K562 (cell line): ENCODE measurements around the gene CHST8. TPM values are rescaled to one million over a fixed set of nuclear protein-coding genes. Genes with fewer than 3 reads are reported as not detected.

Source experiments
- ATAC-seq: fragments of 200-7000 bp; cut with Tn5 transposase; 3 replicates; pipeline ENCODE4 v1.9.1; 2020; ENCODE audit warnings: moderate library complexity
- BruUV-seq: library from RNA; stranded (reverse); fragments of 400-500 nt; replicated peaks from 2 replicates; lab custom pipeline; 2021; lab: Mats Ljungman, UMichigan
- CTCF ChIA-PET: fragments of 300-600 bp; formaldehyde crosslinking; extraction: SDS; loops from one replicate; lab custom pipeline; 2021; ENCODE audit warnings: low intra/inter-chr PET ratio; lab: Yijun Ruan, JAX
- POLR2A ChIA-PET: fragments of 300-600, 350-650 bp; sonication (Branson Sonifier 250); formaldehyde crosslinking; extraction: SDS; loops from one replicate; lab custom pipeline; 2021; ENCODE audit warnings: antibody characterized with exemption, inconsistent platforms; lab: Yijun Ruan, JAX
- DNase-seq, 4 experiments: peaks; one replicate each; pipeline versions ENCODE4 v3.0.0 to v3.0.0-alpha.2; 2011 to 2018; ENCODE audit warnings: low spot score in 3 of 4, mixed read lengths in 3 of 4; ENCODE audit errors: extremely low read depth in 1 of 4
- FAIRE-seq: peaks from 2 replicates; lab custom pipeline; 2011; peaks lifted over from hg19 to GRCh38; lab: Jason Lieb, UNC
- H2AFZ ChIP-seq: 2 replicates; pipeline ENCODE4 v1.6.0; 2011; ENCODE audit warnings: low read depth, low read length, control low read depth, inconsistent platforms
- H3K27ac ChIP-seq: fragments of 200-600 bp; 3 replicates; pipeline ENCODE4 v1.8.0; 2011; ENCODE audit warnings: low read depth, mild to moderate bottlenecking, control low read depth, inconsistent platforms, low read length, moderate library complexity, mixed read lengths; ENCODE audit errors: extremely low read depth
- H3K27me3 ChIP-seq, 2 experiments: fragments of 300-600 bp in 1 of 2; 2 replicates in 1 of 2; 3 replicates in 1 of 2; pipeline versions ENCODE4 v1.6.0 to v1.8.0; 2011; ENCODE audit warnings: inconsistent platforms in 2 of 2, low read length in 2 of 2, mild to moderate bottlenecking in 1 of 2, mixed read lengths in 1 of 2, moderate library complexity in 1 of 2; ENCODE audit not compliant: control insufficient read depth in 2 of 2, insufficient read depth in 2 of 2
- H3K36me3 ChIP-seq: fragments of 300-600 bp; 3 replicates; pipeline ENCODE4 v1.8.0; 2011; ENCODE audit warnings: mild to moderate bottlenecking, low read length, inconsistent platforms; ENCODE audit not compliant: control insufficient read depth, insufficient read depth
- H3K4me1 ChIP-seq, 2 experiments: fragments of 200-600 bp in 1 of 2; replicated peaks in 1 of 2; 2 replicates in 1 of 2; 3 replicates in 1 of 2; pipeline versions ENCODE4 v1.5.1 to v1.8.0; 2011; ENCODE audit warnings: inconsistent platforms in 2 of 2, low read length in 2 of 2, mild to moderate bottlenecking in 1 of 2, mixed read lengths in 1 of 2, moderate library complexity in 1 of 2; ENCODE audit not compliant: control insufficient read depth in 2 of 2, insufficient read depth in 2 of 2
- H3K4me2 ChIP-seq: 2 replicates; pipeline ENCODE4 v1.6.1; 2011; ENCODE audit warnings: low read length, control low read depth, inconsistent platforms, mixed read lengths; ENCODE audit not compliant: insufficient read depth
- H3K4me3 ChIP-seq: fragments of 200-600 bp; sonication (generic), shearing (Covaris generic); 2 replicates; pipeline ENCODE4 v1.5.1; 2016; ENCODE audit warnings: control low read depth, inconsistent platforms
- H3K79me2 ChIP-seq: fragments of 200-600 bp; 3 replicates; pipeline ENCODE4 v1.8.0; 2011; ENCODE audit warnings: low read length, inconsistent platforms; ENCODE audit not compliant: control insufficient read depth, insufficient read depth
- H3K9ac ChIP-seq, 2 experiments: 2 replicates each; pipeline versions ENCODE4 v1.6.0 to v1.6.1; 2011; ENCODE audit warnings: low read depth in 2 of 2, low read length in 2 of 2, control low read depth in 1 of 2, inconsistent platforms in 1 of 2, mild to moderate bottlenecking in 1 of 2, mixed read lengths in 1 of 2; ENCODE audit not compliant: insufficient read depth in 1 of 2
- H3K9me1 ChIP-seq: one replicate; pipeline ENCODE4 v1.6.0; 2011; ENCODE audit warnings: inconsistent platforms, mild to moderate bottlenecking, low read length, moderate library complexity; ENCODE audit not compliant: control insufficient read depth, insufficient read depth
- H3K9me3 ChIP-seq: replicated peaks from 2 replicates; pipeline ENCODE4 v1.5.1; 2011; ENCODE audit warnings: low read depth, low read length, inconsistent platforms; ENCODE audit not compliant: control insufficient read depth, insufficient read depth
- H4K20me1 ChIP-seq: replicated peaks from 2 replicates; pipeline ENCODE4 v1.6.1; 2011; ENCODE audit warnings: low read length, inconsistent platforms, mixed read lengths; ENCODE audit not compliant: control insufficient read depth, insufficient read depth
- ARID3A ChIP-seq: IDR thresholded peaks from 2 replicates; pipeline ENCODE4 v1.6.1; 2012; ENCODE audit warnings: low read depth, low read length, improper control_type of control experiment, borderline replicate concordance
- MCM3 ChIP-seq: fragments of 450-650 bp; IDR thresholded peaks from 2 replicates; pipeline ENCODE4 v1.6.1; 2016
- WGBS: fragments of 100-300 bp; shearing (Covaris generic); methylation state at CpG from one replicate; pipeline ENCODE4 v1.1.6; 2016; ENCODE audit warnings: low coverage, mixed read lengths; ENCODE audit not compliant: insufficient coverage; ENCODE audit errors: missing lambda C conversion rate; 5-methylcytosine and 5-hydroxymethylcytosine counted together
- in situ Hi-C: fragments of 300-500 bp; cut with MboI; formaldehyde crosslinking; loops from 4 replicates; pipeline ENCODE4 v1.15.0; 2018; ENCODE audit warnings: inconsistent platforms, mixed read lengths
- intact Hi-C: fragments of 100-400 bp; cut with micrococcal nuclease; formaldehyde crosslinking; loops from 2 replicates; pipeline ENCODE4 v1.14.2; 2022
- polyA plus RNA-seq, 8 experiments: library from polyadenylated mRNA; depleted of rRNA in 4 of 8; stranded (reverse) in 5 of 8; unstranded in 3 of 8; fragments of >200 nt; fragmentation: Nextera tagmentation in 2 of 8; fragmentation: Illumina TruSeq in 1 of 8; extraction: Ambion mirVana in 2 of 8; extraction: Trizol in 1 of 8; gene quantifications; 2 replicates each; pipeline versions ENCODE4 v1.2.1 to v1.2.3, GENCODE V29; 2011 to 2014; ENCODE audit warnings: inconsistent platforms in 1 of 8, missing spikeins in 1 of 8
- total RNA-seq, 7 experiments: library from RNA; depleted of rRNA in 6 of 7; stranded (reverse); fragments of >200 nt in 6 of 7; fragmentation: Illumina TruSeq in 2 of 7; extraction: Trizol in 2 of 7; gene quantifications; 2 replicates each; pipeline versions ENCODE4 v1.2.1 to v1.2.3, GENCODE V29; 2011 to 2021; ENCODE audit warnings: low replicate concordance in 1 of 7

CHST8 gene
- total and polyA plus RNA-seq, 9 of the 15 experiments (the other 6 are each of a cell fraction or from before 2014, with no cell fraction given) = 0.11 TPM; not detected in 8

GRCh38 chr19:33789344-33789743 lies 167.6 kb downstream of the CHST8 start:
- 0 out of 2 replicates have a peak, but pooled peaks have one; percentile 23 for TF ChIP-seq MCM3
- TF ChIP-seq ARID3A = no peak
- H3K9me1 ChIP-seq = no peaks in the 10 kb centered on the region
- WGBS = 0% methylated on average over 5 of the region's 5 CpGs
- H3K4me1 ChIP-seq = no peaks in the 10 kb centered on the region
- no peak for ATAC-seq
- in situ Hi-C loops (no loop called here), intact Hi-C loops (no loop called here)
- no peak overlapping the region for H3K9ac ChIP-seq
- no peak for DNase-seq
- H3K4me3 ChIP-seq = no peak overlapping the region
- BruUV-seq = no TSS peak
- H2AFZ ChIP-seq = no peak overlapping the region
- peaks cover 5% of the 10 kb centered on the region; the same call in 1 of the 2 replicates for H4K20me1 ChIP-seq
- H3K4me2 ChIP-seq = no peak overlapping the region
- ChIA-PET CTCF (no interaction called here), POLR2A (no interaction called here)
- no peaks in the 10 kb centered on the region for H3K79me2 ChIP-seq
- H3K27me3 ChIP-seq = peaks cover 23 to 53% of the 10 kb centered on the region in 2 experiments; a peak in 4 of 5 replicates
- no peak for FAIRE-seq
- H3K27ac ChIP-seq = no peak overlapping the region
- no peaks in the 10 kb centered on the region for H3K36me3 ChIP-seq
- H3K9me3 ChIP-seq = no peaks in the 10 kb centered on the region
